Kidney epithelial cell (primary cell): Measurements from ENCODE around the gene FBXO21. TPM values are rescaled to one million over a fixed set of nuclear protein-coding genes. Genes with fewer than 3 reads are reported as not detected.

ENCODE experiments used
- DNase-seq: peaks from one replicate; pipeline ENCODE4 v3.0.0-alpha.2; 2010; ENCODE audit warnings: low read depth
- H3K27me3 ChIP-seq: 2 replicates; pipeline ENCODE4 v1.6.0; 2011; ENCODE audit warnings: low read length; ENCODE audit not compliant: control insufficient read depth, insufficient read depth
- H3K36me3 ChIP-seq: 2 replicates; pipeline ENCODE4 v1.5.1; 2011; ENCODE audit warnings: low read length; ENCODE audit not compliant: control insufficient read depth, insufficient read depth
- H3K4me3 ChIP-seq: 2 replicates; pipeline ENCODE4 v1.5.1; 2011; ENCODE audit warnings: low read depth, mild to moderate bottlenecking, control low read depth, low read length
- CTCF ChIP-seq: IDR thresholded peaks from 2 replicates; pipeline ENCODE4 v1.5.1; 2011; ENCODE audit warnings: mild to moderate bottlenecking, moderate library complexity, low read length, control low read depth, inconsistent platforms; ENCODE audit not compliant: insufficient read depth, poor library complexity, severe bottlenecking
- total RNA-seq: library from RNA; depleted of rRNA; stranded (reverse); fragments of >200 nt; gene quantifications from 2 replicates; pipeline ENCODE4 v1.2.3, GENCODE V29; 2015

Gene FBXO21
- total RNA-seq, 1 donor from 2014 or later = 82.1 TPM

- Histone ChIP-seq H3K27me3 (no peaks in the 10 kb centered on the region), H3K36me3 (peaks cover 1% of the 10 kb centered on the region), H3K4me3 (no peak overlapping the region)
- DNase-seq = no peak
- no peak for TF ChIP-seq CTCF
Observed at GRCh38 chr12:117149431-117149830, 40.8 kb downstream of the FBXO21 start.

GRCh38 chr12:117148642-117149041, 41.6 kb downstream of the FBXO21 start:
- Histone ChIP-seq H3K4me3 (no peak overlapping the region), H3K27me3 (no peaks in the 10 kb centered on the region), H3K36me3 (peaks cover 1% of the 10 kb centered on the region)
- TF ChIP-seq CTCF = no peak
- no peak for DNase-seq

DNA sequence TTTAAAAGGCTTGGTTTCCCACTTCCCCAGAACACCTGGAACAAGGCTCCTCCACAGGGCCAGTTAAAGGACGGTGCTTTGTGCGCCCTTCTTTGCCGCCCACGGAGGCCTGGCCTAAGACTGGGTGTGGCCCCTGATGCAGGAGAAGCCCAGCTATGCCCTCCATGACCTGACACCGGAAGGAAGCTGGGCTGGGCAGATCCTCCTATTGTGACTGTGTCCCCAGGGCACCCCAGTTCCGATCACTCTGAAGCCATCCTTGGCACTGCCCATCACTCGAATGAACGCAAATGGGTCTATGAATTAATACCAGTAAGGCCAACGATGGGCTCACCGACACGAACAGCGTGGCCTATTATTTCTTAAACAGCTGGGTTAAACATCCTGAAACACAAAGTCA, 42.6 kb downstream of the FBXO21 start:
- no peaks in the 10 kb centered on the region for H3K27me3 ChIP-seq
- TF ChIP-seq CTCF = no peak

GRCh38 chr12:117145597-117146154, 44.6 kb downstream of the FBXO21 start:
- Histone ChIP-seq H3K36me3 (peaks cover 1% of the 10 kb centered on the region), H3K27me3 (no peaks in the 10 kb centered on the region), H3K4me3 (no peak overlapping the region)
- no peak for DNase-seq
- no peak for TF ChIP-seq CTCF

More for the DNA sequence above, 42.6 kb downstream of the FBXO21 start:
- DNase-seq = no peak
- H3K36me3 ChIP-seq = peaks cover 1% of the 10 kb centered on the region
- no peak overlapping the region for H3K4me3 ChIP-seq

GRCh38 chr12:117144599-117144998, 45.7 kb downstream of the FBXO21 start:
- Histone ChIP-seq H3K27me3 (no peaks in the 10 kb centered on the region), H3K4me3 (no peak overlapping the region), H3K36me3 (no peaks in the 10 kb centered on the region)
- no peak for TF ChIP-seq CTCF
- DNase-seq = no peak

DNA sequence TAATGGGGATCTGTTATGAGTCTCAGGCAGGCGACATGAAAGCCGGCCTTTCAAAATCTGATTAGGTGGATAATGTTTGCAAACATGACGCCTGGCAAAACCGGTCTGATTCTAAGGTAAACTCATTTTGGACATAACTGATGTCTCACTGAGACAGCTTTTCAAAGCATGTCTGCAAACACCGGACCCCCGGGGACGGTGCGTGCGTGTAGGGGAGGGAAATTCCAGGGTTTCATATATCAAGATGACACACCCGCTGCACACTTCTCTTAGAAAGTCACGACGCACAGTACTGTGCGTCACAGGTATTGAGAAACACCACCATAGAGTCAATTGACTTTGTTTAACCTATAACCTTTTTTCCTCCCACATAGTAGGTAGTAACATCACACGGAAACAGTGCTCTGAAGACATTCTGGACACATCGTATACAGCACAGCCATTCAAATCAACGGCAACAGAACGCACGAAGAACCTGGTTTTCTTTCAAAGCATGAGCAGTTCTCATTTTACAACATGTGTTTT, 47.2 kb downstream of the FBXO21 start:
- no peaks in the 10 kb centered on the region for H3K27me3 ChIP-seq
- H3K36me3 ChIP-seq = no peaks in the 10 kb centered on the region
- no peak for TF ChIP-seq CTCF
- peak; percentile 71 for DNase-seq
- no peak overlapping the region for H3K4me3 ChIP-seq
